NCI-H1048 (cell line): Measurements from ENCODE around the gene TUFM.
"Not testable (repeated sequence)": the region's sequence is repeated elsewhere in the genome, so short reads cannot be mapped to it uniquely, and the experiment has no call there.

ENCODE experiments used
- DNase-seq: peaks from one replicate; lab custom pipeline; 2025; lab: John Stamatoyannopoulos, UW

Gene TUFM

GRCh38 chr16:28846080-28846932 lies at the start of gene TUFM:
TSS of gene TUFM (minus strand) at chr16:28846348. CDS start at chr16:28846269, 79 bp downstream.
- peak; percentile 91 for DNase-seq

GRCh38 chr16:28895609-28896008 lies 49.5 kb upstream of the TUFM start:
- DNase-seq, result no peak

GRCh38 chr16:28893291-28893690 lies 47.1 kb upstream of the TUFM start:
- DNase-seq, result no peak

- no peak for DNase-seq
These were observed 46.1 kb upstream of the TUFM start for GRCh38 chr16:28891964-28892890.

- DNase-seq, result not testable (repeated sequence)
These were observed 44.2 kb upstream of the TUFM start for GRCh38 chr16:28890355-28890754.

GRCh38 chr16:28886945-28887344 lies 40.8 kb upstream of the TUFM start:
- DNase-seq, result no peak

GRCh38 chr16:28884045-28884444 lies 37.9 kb upstream of the TUFM start:
- no peak for DNase-seq

GRCh38 chr16:28883221-28883996 lies 37.3 kb upstream of the TUFM start:
- no peak for DNase-seq

GRCh38 chr16:28882551-28883160 lies 36.5 kb upstream of the TUFM start:
- DNase-seq, result no peak

GRCh38 chr16:28881565-28881964 lies 35.4 kb upstream of the TUFM start:
- not testable (repeated sequence) for DNase-seq

- no peak for DNase-seq
These were observed 34.8 kb upstream of the TUFM start for GRCh38 chr16:28880955-28881354.

- no peak for DNase-seq
These were observed 34.4 kb upstream of the TUFM start for GRCh38 chr16:28880589-28880915.

- peak; percentile 60 for DNase-seq
These were observed 33.9 kb upstream of the TUFM start for GRCh38 chr16:28879841-28880588.

GRCh38 chr16:28879261-28879840 lies 33.2 kb upstream of the TUFM start:
- DNase-seq, result no peak

GRCh38 chr16:28878083-28878926 lies 32.2 kb upstream of the TUFM start, which contains the start of gene ATP2A1:
TSS of gene ATP2A1 (plus strand) at chr16:28878488. CDS start at chr16:28878672, 184 bp downstream.
- no peak for DNase-seq

- no peak for DNase-seq
These were observed 31.5 kb upstream of the TUFM start for GRCh38 chr16:28877655-28878000.

GRCh38 chr16:28876973-28877654 lies 31.0 kb upstream of the TUFM start:
- DNase-seq, result no peak

- DNase-seq, result no peak
These were observed 30.0 kb upstream of the TUFM start for GRCh38 chr16:28876019-28876659.
